ENCODE measurements around the gene C19orf73.
A peak's percentile ranks its signal among the peaks of the same experiment; 100 is the strongest.

Gene C19orf73

GRCh38 chr19:49120868-49121267 is 1.9 kb upstream of the C19orf73 start:
- H3K4me3 ChIP-seq (ENCODE audit: low read length) = no peak overlapping the region
- no CpG with 5 or more reads among the region's 2 CpGs for WGBS (ENCODE audit: insufficient coverage, insufficient read length)
- peaks cover 3% of the 10 kb centered on the region; the same call in 1 of the 2 replicates for H3K36me3 ChIP-seq (ENCODE audit: control insufficient read depth, insufficient read depth, low read length)
- no peak overlapping the region for H3K27ac ChIP-seq (ENCODE audit: low read length)
- no peaks in the 10 kb centered on the region for H3K9me3 ChIP-seq (ENCODE audit: control insufficient read depth, insufficient read depth, low read length)
- H3K27me3 ChIP-seq (ENCODE audit: control insufficient read depth, insufficient read depth, low read length) = peaks cover 9% of the 10 kb centered on the region
- H3K4me1 ChIP-seq (ENCODE audit: control insufficient read depth, insufficient read depth, low read length) = peaks cover 2% of the 10 kb centered on the region; the same call in 1 of the 2 replicates
- no peak for DNase-seq (ENCODE audit: low read depth, low spot score)

- Histone ChIP-seq H3K4me3 (ENCODE audit: low read length) (no peak overlapping the region), H3K36me3 (ENCODE audit: control insufficient read depth, insufficient read depth, low read length) (peaks cover 3% of the 10 kb centered on the region; the same call in 1 of the 2 replicates), H3K27ac (ENCODE audit: low read length) (no peak overlapping the region), H3K9me3 (ENCODE audit: control insufficient read depth, insufficient read depth, low read length) (no peaks in the 10 kb centered on the region), H3K4me1 (ENCODE audit: control insufficient read depth, insufficient read depth, low read length) (peaks cover 2% of the 10 kb centered on the region; the same call in 1 of the 2 replicates), H3K27me3 (ENCODE audit: control insufficient read depth, insufficient read depth, low read length) (peaks cover 9% of the 10 kb centered on the region)
- WGBS (ENCODE audit: insufficient coverage, insufficient read length) = no CpG with 5 or more reads among the region's 16 CpGs
- DNase-seq (ENCODE audit: low read depth, low spot score) = no peak
Measured at GRCh38 chr19:49120325-49120683, 1.4 kb upstream of the C19orf73 start.

GRCh38 chr19:49119411-49120324 is 725 bp upstream of the C19orf73 start, which contains the start of gene PPFIA3:
PPFIA3 (plus strand) TSS chr19:49119544; CDS start chr19:49127874, 8,330 bp downstream.
- peaks cover 3% of the 10 kb centered on the region; the same call in 1 of the 2 replicates for H3K36me3 ChIP-seq (ENCODE audit: control insufficient read depth, insufficient read depth, low read length)
- H3K27ac ChIP-seq (ENCODE audit: low read length) = no peak within 1 kb of the TSS
- H3K4me3 ChIP-seq (ENCODE audit: low read length) = peak within 1 kb of the TSS; percentile 81
- no peak for DNase-seq (ENCODE audit: low read depth, low spot score)
- WGBS (ENCODE audit: insufficient coverage, insufficient read length) = no CpG with 5 or more reads among the region's 90 CpGs
- H3K27me3 ChIP-seq (ENCODE audit: control insufficient read depth, insufficient read depth, low read length) = peaks cover 9% of the 10 kb centered on the region
- no peaks in the 10 kb centered on the region for H3K9me3 ChIP-seq (ENCODE audit: control insufficient read depth, insufficient read depth, low read length)
- peaks cover 1% of the 10 kb centered on the region; the same call in 1 of the 2 replicates for H3K4me1 ChIP-seq (ENCODE audit: control insufficient read depth, insufficient read depth, low read length)

- no CpG with 5 or more reads among the region's 26 CpGs for WGBS (ENCODE audit: insufficient coverage, insufficient read length)
- no peak overlapping the region for H3K27ac ChIP-seq (ENCODE audit: low read length)
- peaks cover 9% of the 10 kb centered on the region for H3K27me3 ChIP-seq (ENCODE audit: control insufficient read depth, insufficient read depth, low read length)
- no peaks in the 10 kb centered on the region for H3K9me3 ChIP-seq (ENCODE audit: control insufficient read depth, insufficient read depth, low read length)
- peaks cover 3% of the 10 kb centered on the region; the same call in 1 of the 2 replicates for H3K36me3 ChIP-seq (ENCODE audit: control insufficient read depth, insufficient read depth, low read length)
- no peak for DNase-seq (ENCODE audit: low read depth, low spot score)
- H3K4me3 ChIP-seq (ENCODE audit: low read length) = peak overlapping the region; percentile 81; the same call in 1 of the 2 replicates
- peaks cover 3% of the 10 kb centered on the region for H3K4me1 ChIP-seq (ENCODE audit: control insufficient read depth, insufficient read depth, low read length)
Measured at GRCh38 chr19:49117677-49118564, 1.0 kb downstream of the C19orf73 start.

GRCh38 chr19:49116544-49116943 is 2.4 kb downstream of the C19orf73 start:
- peaks cover 9% of the 10 kb centered on the region for H3K27me3 ChIP-seq (ENCODE audit: control insufficient read depth, insufficient read depth, low read length)
- DNase-seq (ENCODE audit: low read depth, low spot score) = no peak
- peaks cover 3% of the 10 kb centered on the region; the same call in 1 of the 2 replicates for H3K36me3 ChIP-seq (ENCODE audit: control insufficient read depth, insufficient read depth, low read length)
- H3K27ac ChIP-seq (ENCODE audit: low read length) = no peak overlapping the region
- no peaks in the 10 kb centered on the region for H3K9me3 ChIP-seq (ENCODE audit: control insufficient read depth, insufficient read depth, low read length)
- no CpG with 5 or more reads among the region's 1 CpG for WGBS (ENCODE audit: insufficient coverage, insufficient read length)
- H3K4me1 ChIP-seq (ENCODE audit: control insufficient read depth, insufficient read depth, low read length) = peaks cover 3% of the 10 kb centered on the region
- no peak overlapping the region for H3K4me3 ChIP-seq (ENCODE audit: low read length)

- no peak for DNase-seq (ENCODE audit: low read depth, low spot score)
- H3K27ac ChIP-seq (ENCODE audit: low read length) = no peak overlapping the region
Measured at GRCh38 chr19:49114630-49115363, 4.1 kb downstream of the C19orf73 start.

GRCh38 chr19:49113762-49114629 is 4.9 kb downstream of the C19orf73 start, which contains the start of gene LIN7B:
LIN7B (plus strand) TSS chr19:49114370; CDS start chr19:49114405, 35 bp downstream.
- DNase-seq (ENCODE audit: low read depth, low spot score) = no peak
- no CpG with 5 or more reads among the region's 66 CpGs for WGBS (ENCODE audit: insufficient coverage, insufficient read length)
- no peak within 1 kb of the TSS for H3K27ac ChIP-seq (ENCODE audit: low read length)

More at GRCh38 chr19:49114630-49115363, 4.1 kb downstream of the C19orf73 start:
- no peaks in the 10 kb centered on the region for H3K9me3 ChIP-seq (ENCODE audit: control insufficient read depth, insufficient read depth, low read length)
- no CpG with 5 or more reads among the region's 68 CpGs for WGBS (ENCODE audit: insufficient coverage, insufficient read length)
- peak overlapping the region; percentile 83 for H3K4me3 ChIP-seq (ENCODE audit: low read length)
- H3K4me1 ChIP-seq (ENCODE audit: control insufficient read depth, insufficient read depth, low read length) = peaks cover 3% of the 10 kb centered on the region
- H3K36me3 ChIP-seq (ENCODE audit: control insufficient read depth, insufficient read depth, low read length) = peaks cover 4% of the 10 kb centered on the region; the same call in 1 of the 2 replicates
- H3K27me3 ChIP-seq (ENCODE audit: control insufficient read depth, insufficient read depth, low read length) = no peaks in the 10 kb centered on the region

GRCh38 chr19:49111218-49111998 is 7.5 kb downstream of the C19orf73 start:
- H3K4me1 ChIP-seq (ENCODE audit: control insufficient read depth, insufficient read depth, low read length) = peaks cover 3% of the 10 kb centered on the region; the same call in 1 of the 2 replicates
- WGBS (ENCODE audit: insufficient coverage, insufficient read length) = no CpG with 5 or more reads among the region's 11 CpGs
- H3K27ac ChIP-seq (ENCODE audit: low read length) = no peak overlapping the region
- DNase-seq (ENCODE audit: low read depth, low spot score) = no peak
- H3K36me3 ChIP-seq (ENCODE audit: control insufficient read depth, insufficient read depth, low read length) = peaks cover 27% of the 10 kb centered on the region
- H3K27me3 ChIP-seq (ENCODE audit: control insufficient read depth, insufficient read depth, low read length) = no peaks in the 10 kb centered on the region
- no peaks in the 10 kb centered on the region for H3K9me3 ChIP-seq (ENCODE audit: control insufficient read depth, insufficient read depth, low read length)
- no peak overlapping the region for H3K4me3 ChIP-seq (ENCODE audit: low read length)

More at GRCh38 chr19:49113762-49114629, 4.9 kb downstream of the C19orf73 start, which contains the start of gene LIN7B:
- Histone ChIP-seq H3K9me3 (ENCODE audit: control insufficient read depth, insufficient read depth, low read length) (no peaks in the 10 kb centered on the region), H3K27me3 (ENCODE audit: control insufficient read depth, insufficient read depth, low read length) (no peaks in the 10 kb centered on the region), H3K4me1 (ENCODE audit: control insufficient read depth, insufficient read depth, low read length) (peaks cover 3% of the 10 kb centered on the region), H3K36me3 (ENCODE audit: control insufficient read depth, insufficient read depth, low read length) (peaks cover 10% of the 10 kb centered on the region), H3K4me3 (ENCODE audit: low read length) (peak within 1 kb of the TSS; percentile 83)
